OCI-LY3 (cell line): Measurements from ENCODE around the gene SLC27A5.

ENCODE experiments used
- EZH2phosphoT487 ChIP-seq: fragments of 200-600 bp; shearing (Covaris generic); IDR thresholded peaks from 2 replicates; pipeline ENCODE4 v1.6.1; 2018; ENCODE audit warnings: antibody characterized with exemption, mixed run types, low read depth
- TF ChIP-seq, protein P1 (sequence below): fragments of 200-600, 300-600 bp; sonication (generic); IDR thresholded peaks from 2 replicates; pipeline ENCODE4 v1.5.1; 2014; ENCODE audit warnings: antibody characterized with exemption, low read length, low read depth

DNA sequence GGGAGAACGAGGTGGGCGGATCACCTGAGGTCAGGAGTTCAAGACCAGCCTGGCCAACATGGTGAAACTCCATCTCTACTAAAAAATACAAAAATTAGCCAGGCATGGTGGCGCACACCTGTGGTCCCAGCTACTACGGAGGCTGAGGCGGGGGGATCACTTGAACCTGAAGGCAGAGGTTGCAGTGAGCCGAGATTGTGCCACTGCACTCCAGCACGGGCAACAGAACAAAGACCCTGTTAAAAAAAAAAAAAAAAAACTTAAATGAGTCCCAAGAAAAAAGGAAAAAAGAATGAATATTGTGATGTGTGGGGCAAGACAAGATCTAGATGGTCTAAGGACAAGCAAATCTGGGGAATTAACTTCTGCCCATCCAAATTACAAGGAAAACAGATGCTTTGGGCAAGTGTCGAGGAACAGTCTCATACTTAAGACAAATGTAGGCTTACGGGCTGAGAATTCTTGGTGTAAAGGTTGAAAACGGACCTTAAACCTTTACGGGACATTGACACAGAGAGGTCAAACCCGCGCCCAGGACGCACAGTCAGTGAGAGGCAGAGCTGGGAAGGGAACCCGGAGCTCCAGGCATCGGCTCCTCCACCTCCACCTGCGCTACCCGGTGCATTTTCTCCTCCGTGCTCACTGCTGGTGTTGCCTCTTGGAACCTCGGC is 45.6 kb downstream of the SLC27A5 start:
- TF ChIP-seq, protein P1, sequence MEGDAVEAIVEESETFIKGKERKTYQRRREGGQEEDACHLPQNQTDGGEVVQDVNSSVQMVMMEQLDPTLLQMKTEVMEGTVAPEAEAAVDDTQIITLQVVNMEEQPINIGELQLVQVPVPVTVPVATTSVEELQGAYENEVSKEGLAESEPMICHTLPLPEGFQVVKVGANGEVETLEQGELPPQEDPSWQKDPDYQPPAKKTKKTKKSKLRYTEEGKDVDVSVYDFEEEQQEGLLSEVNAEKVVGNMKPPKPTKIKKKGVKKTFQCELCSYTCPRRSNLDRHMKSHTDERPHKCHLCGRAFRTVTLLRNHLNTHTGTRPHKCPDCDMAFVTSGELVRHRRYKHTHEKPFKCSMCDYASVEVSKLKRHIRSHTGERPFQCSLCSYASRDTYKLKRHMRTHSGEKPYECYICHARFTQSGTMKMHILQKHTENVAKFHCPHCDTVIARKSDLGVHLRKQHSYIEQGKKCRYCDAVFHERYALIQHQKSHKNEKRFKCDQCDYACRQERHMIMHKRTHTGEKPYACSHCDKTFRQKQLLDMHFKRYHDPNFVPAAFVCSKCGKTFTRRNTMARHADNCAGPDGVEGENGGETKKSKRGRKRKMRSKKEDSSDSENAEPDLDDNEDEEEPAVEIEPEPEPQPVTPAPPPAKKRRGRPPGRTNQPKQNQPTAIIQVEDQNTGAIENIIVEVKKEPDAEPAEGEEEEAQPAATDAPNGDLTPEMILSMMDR: no peak
- TF ChIP-seq EZH2phosphoT487: no peak
